Uterus (tissue), 4 donors: ENCODE results near the gene KMT2C. TPM values are rescaled to one million over a fixed set of nuclear protein-coding genes. Genes with fewer than 3 reads are reported as not detected.
"Not testable (repeated sequence)": the region's sequence is repeated elsewhere in the genome, so short reads cannot be mapped to it uniquely, and the experiment has no call there.

Source experiments
- DNase-seq, 2 donors: peaks; one replicate each; pipeline ENCODE4 v3.0.0-alpha.2; 2019 to 2020
- H3K27ac ChIP-seq, 2 donors: fragments of 200-600 bp; sonication (generic); 1 replicate in 1 of 2; 2 replicates in 1 of 2; pipeline ENCODE4 v1.5.1; 2016 to 2018
- H3K27me3 ChIP-seq, 2 donors: fragments of 200-600 bp; sonication (generic); one replicate each; pipeline ENCODE4 v1.5.1; 2018 to 2019; ENCODE audit warnings: control low read depth in 1 of 2
- H3K36me3 ChIP-seq, 2 donors: fragments of 200-600 bp; sonication (generic); one replicate each; pipeline ENCODE4 v1.5.1; 2019; ENCODE audit warnings: control low read depth in 1 of 2
- H3K4me1 ChIP-seq, 2 donors: fragments of 200-600 bp; sonication (generic); one replicate each; pipeline ENCODE4 v1.5.1; 2018 to 2019; ENCODE audit warnings: control low read depth in 1 of 2
- H3K4me3 ChIP-seq, 2 donors: fragments of 200-600 bp; sonication (generic); 1 replicate in 1 of 2; 2 replicates in 1 of 2; pipeline ENCODE4 v1.5.1; 2018 to 2019; ENCODE audit warnings: mild to moderate bottlenecking in 1 of 2
- H3K9me3 ChIP-seq, 2 donors: fragments of 200-600 bp; sonication (generic); one replicate each; pipeline ENCODE4 v1.5.1; 2019; ENCODE audit warnings: control low read depth in 1 of 2
- CTCF ChIP-seq, 4 experiments: fragments of 200-600 bp in 2 of 4; fragments of 450-650 bp in 2 of 4; sonication (generic) in 2 of 4; IDR thresholded peaks; one replicate each; pipeline ENCODE4 v1.5.1; 2016 to 2019; ENCODE audit warnings: antibody characterized with exemption in 4 of 4, mild to moderate bottlenecking in 2 of 4, moderate library complexity in 1 of 4
- POLR2A ChIP-seq, 2 donors: fragments of 450-650 bp; IDR thresholded peaks; one replicate each; pipeline ENCODE4 v1.6.1; 2016; ENCODE audit warnings: antibody characterized with exemption in 2 of 2, mild to moderate bottlenecking in 1 of 2, moderate library complexity in 1 of 2
- intact Hi-C: fragments of 100-400 bp; cut with DNase I; formaldehyde crosslinking; loops from one replicate; pipeline ENCODE4 v1.15.1; 2023; ENCODE audit warnings: low total_unique reads
- total RNA-seq, 4 donors: library from RNA; depleted of rRNA in 3 of 4; stranded (reverse); fragments of >200 nt in 3 of 4; gene quantifications; one replicate each; pipeline versions ENCODE4 v1.1.0 to v1.2.4, GENCODE V29; 2014 to 2023
- donor health status: DM: yes; HTN: yes; CAD: no.

KMT2C gene
- total RNA-seq, 4 donors from 2014 or later, result 30.5 to 177 (median 90.0) TPM

DNA sequence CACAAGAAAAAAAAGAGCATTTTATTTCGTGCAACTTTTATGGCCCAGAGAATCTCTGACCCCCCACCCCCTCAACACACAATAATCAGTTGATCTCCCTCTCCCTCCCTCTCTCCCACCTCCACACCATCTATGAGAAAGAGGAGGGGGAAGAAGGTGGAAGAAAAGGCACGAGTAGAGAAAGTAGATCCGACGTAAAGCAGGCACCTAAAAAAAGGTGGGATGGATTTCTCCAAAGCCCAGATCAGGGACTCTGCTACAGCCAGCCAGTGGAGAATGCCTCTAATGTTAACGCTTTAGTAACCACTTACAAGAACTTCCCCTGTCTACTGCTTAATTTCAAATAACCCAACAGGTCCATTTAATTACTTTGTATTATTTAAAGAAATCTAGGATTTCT, 24.4 kb downstream of the KMT2C start:
- intact Hi-C loops, result no loop called here
- Histone ChIP-seq H3K27ac (peak overlapping the region; percentile 23 to 33), H3K4me3 (peak overlapping the region in 1 of 2 donors; percentile 8), H3K36me3 (no peaks in the 10 kb centered on the region), H3K27me3 (no peaks in the 10 kb centered on the region), H3K9me3 (no peaks in the 10 kb centered on the region), H3K4me1 (no peaks in the 10 kb centered on the region)
- no peak for TF ChIP-seq POLR2A (IDR thresholded peaks at IDR 0.05)
- no peak for TF ChIP-seq CTCF (IDR thresholded peaks at IDR 0.05)
- no peak for DNase-seq

GRCh38 chr7:152406491-152406890, 29.3 kb downstream of the KMT2C start:
- Histone ChIP-seq H3K27me3 (no peaks in the 10 kb centered on the region), H3K27ac (no peak overlapping the region), H3K9me3 (no peaks in the 10 kb centered on the region), H3K4me3 (no peak overlapping the region), H3K4me1 (no peaks in the 10 kb centered on the region), H3K36me3 (no peaks in the 10 kb centered on the region)
- DNase-seq, result no peak
- intact Hi-C loops, result no loop called here
- TF ChIP-seq POLR2A (IDR thresholded peaks at IDR 0.05) (no peak), CTCF (IDR thresholded peaks at IDR 0.05) (no peak)

DNA sequence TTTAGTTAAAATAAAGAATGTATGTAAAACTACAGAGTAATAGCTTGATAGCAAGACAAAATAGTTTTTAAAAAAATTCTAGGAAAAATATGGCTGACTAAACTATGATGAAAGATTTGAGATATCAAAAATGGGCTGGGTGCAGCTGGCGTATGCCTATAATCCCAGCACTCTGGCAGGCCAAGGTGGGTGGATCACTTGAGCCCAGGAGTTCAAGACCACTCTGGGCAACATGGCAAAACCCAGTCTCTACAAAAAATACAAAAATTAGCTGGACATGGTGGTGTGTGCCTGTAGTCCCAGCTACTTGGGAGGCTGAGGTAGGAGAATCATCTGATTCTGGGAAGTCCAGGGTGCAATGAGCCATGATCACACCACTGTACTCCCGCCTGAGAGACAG, 29.8 kb downstream of the KMT2C start:
- H3K9me3 ChIP-seq, DNase-seq, H3K27ac ChIP-seq, intact Hi-C loops, H3K27me3 ChIP-seq, H3K36me3 ChIP-seq, H3K4me3 ChIP-seq, H3K4me1 ChIP-seq: not testable (repeated sequence)

DNA sequence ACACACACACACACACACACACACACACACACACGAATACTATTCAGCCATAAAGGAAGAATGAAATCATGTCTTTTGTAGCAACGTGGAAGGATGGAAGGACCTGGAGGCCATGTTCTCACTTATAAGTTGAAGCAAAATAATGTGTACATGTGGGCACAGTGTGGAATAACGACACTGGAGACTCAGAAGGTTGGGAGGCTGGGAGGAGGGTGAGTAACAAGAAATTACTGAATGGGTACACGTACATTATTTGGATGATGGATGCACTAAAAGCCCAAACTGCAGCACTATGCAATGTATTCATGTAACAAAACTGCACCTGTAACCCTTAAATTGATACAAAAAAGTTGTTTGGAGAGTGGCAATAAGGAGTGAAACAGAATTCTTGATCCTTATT, 32.1 kb downstream of the KMT2C start:
- no peak overlapping the region for H3K27ac ChIP-seq
- no peaks in the 10 kb centered on the region for H3K27me3 ChIP-seq
- H3K36me3 ChIP-seq, result no peaks in the 10 kb centered on the region
- DNase-seq, result no peak
- H3K4me3 ChIP-seq, result no peak overlapping the region
- H3K9me3 ChIP-seq, result no peaks in the 10 kb centered on the region
- intact Hi-C loops, result no loop called here
- no peaks in the 10 kb centered on the region for H3K4me1 ChIP-seq
- TF ChIP-seq POLR2A (IDR thresholded peaks at IDR 0.05) (no peak), CTCF (IDR thresholded peaks at IDR 0.05) (no peak)

- TF ChIP-seq CTCF (IDR thresholded peaks at IDR 0.05) (no peak), POLR2A (IDR thresholded peaks at IDR 0.05) (no peak)
- Histone ChIP-seq H3K4me3 (no peak overlapping the region), H3K36me3 (no peaks in the 10 kb centered on the region), H3K27ac (no peak overlapping the region), H3K9me3 (no peaks in the 10 kb centered on the region), H3K4me1 (no peaks in the 10 kb centered on the region), H3K27me3 (no peaks in the 10 kb centered on the region)
- no peak for DNase-seq
- intact Hi-C loops, result no loop called here
These were observed 33.2 kb downstream of the KMT2C start for GRCh38 chr7:152402384-152403250.
